SK-N-MC (cell line): Measurements from ENCODE around the gene PTDSS2.

Experiments
- EZH2 ChIP-seq: fragments of 200-600 bp; sonication (generic); IDR thresholded peaks from one replicate; pipeline ENCODE4 v1.6.1; 2017; ENCODE audit warnings: antibody characterized with exemption
- FOXP2 ChIP-seq: optimal IDR thresholded peaks from 2 replicates; pipeline ENCODE3; 2011; ENCODE audit warnings: mild to moderate bottlenecking, moderate library complexity; ENCODE audit not compliant: insufficient read depth; ENCODE audit errors: extremely low read length, control extremely low read depth
- POLR2AphosphoS5 ChIP-seq: IDR thresholded peaks from 2 replicates; pipeline ENCODE4 v1.6.1; 2012; ENCODE audit warnings: mild to moderate bottlenecking, low read depth, low read length, borderline replicate concordance

DNA sequence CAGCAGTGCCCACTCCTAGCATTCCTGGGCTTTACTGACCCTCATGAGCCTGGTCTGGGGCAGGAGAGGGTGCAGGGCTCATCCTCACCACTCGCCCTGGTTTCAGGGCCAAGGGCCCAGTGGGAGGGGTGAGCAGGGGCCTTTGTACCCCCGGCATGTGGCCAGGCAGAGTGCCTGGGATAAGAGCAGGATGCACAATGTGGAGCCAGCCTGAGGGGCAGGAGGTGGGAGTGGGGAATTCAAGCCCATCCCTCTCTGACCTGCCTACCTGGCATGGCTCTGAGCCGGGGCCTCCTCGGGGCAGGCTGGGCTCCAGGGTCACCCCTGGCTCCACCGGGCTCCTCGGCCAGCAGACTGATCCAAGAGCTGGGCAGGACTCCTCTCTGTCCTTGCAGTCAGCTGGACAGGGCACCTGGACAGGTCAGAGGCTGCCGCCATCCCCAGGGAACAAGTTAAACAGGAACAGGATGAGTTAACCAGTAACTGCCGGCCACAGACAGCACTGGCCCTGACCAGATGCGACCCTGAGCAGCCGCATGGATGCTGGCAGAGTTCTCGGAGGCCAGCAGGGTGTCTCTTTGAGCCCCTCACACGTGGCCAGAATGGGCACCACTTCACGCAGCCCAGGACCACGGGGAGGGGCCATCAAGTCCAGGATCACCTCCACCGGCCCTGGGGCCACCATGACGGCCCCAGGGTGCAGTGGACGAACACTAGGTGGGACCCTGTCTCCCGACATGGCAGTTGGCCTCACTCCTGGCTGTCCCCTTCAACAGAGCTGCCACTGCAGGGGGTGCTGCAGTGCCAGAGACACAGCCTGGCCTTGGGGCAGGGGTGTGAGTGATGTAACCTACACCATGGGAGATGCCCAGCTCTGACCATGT lies 40.2 kb upstream of the PTDSS2 start:
- no peak for TF ChIP-seq EZH2
- no peak for TF ChIP-seq POLR2AphosphoS5
- no peak for TF ChIP-seq FOXP2
